ENCODE data around the gene RPL26. TPM values are rescaled to one million over a fixed set of nuclear protein-coding genes. Genes with fewer than 3 reads are reported as not detected.

Gene RPL26
- total RNA-seq, 1 donor from 2014 or later: 4,627 TPM

- no peak for TF ChIP-seq CTCF (conservative IDR thresholded peaks at IDR 0.05; ENCODE audit: low read depth, low read length)
- DNase-seq (ENCODE audit: low read depth): no peak
- H3K4me3 ChIP-seq (ENCODE audit: low read depth, low read length): no peak overlapping the region
Measured at GRCh38 chr17:8419305-8419704, 36.3 kb upstream of the RPL26 start.

- DNase-seq (ENCODE audit: low read depth): no peak
- no peak overlapping the region for H3K4me3 ChIP-seq (ENCODE audit: low read depth, low read length)
- no peak for TF ChIP-seq CTCF (conservative IDR thresholded peaks at IDR 0.05; ENCODE audit: low read depth, low read length)
Measured at GRCh38 chr17:8418471-8418870, 35.5 kb upstream of the RPL26 start.

- no peak overlapping the region for H3K4me3 ChIP-seq (ENCODE audit: low read depth, low read length)
- DNase-seq (ENCODE audit: low read depth): no peak
- no peak for TF ChIP-seq CTCF (conservative IDR thresholded peaks at IDR 0.05; ENCODE audit: low read depth, low read length)
Measured at GRCh38 chr17:8417806-8418205, 34.8 kb upstream of the RPL26 start.

GRCh38 chr17:8413938-8414337 is 30.9 kb upstream of the RPL26 start:
- no peak for TF ChIP-seq CTCF (conservative IDR thresholded peaks at IDR 0.05; ENCODE audit: low read depth, low read length)
- no peak for DNase-seq (ENCODE audit: low read depth)
- H3K4me3 ChIP-seq (ENCODE audit: low read depth, low read length): no peak overlapping the region

GRCh38 chr17:8413328-8413727 is 30.3 kb upstream of the RPL26 start:
- no peak for DNase-seq (ENCODE audit: low read depth)
- no peak for TF ChIP-seq CTCF (conservative IDR thresholded peaks at IDR 0.05; ENCODE audit: low read depth, low read length)
- no peak overlapping the region for H3K4me3 ChIP-seq (ENCODE audit: low read depth, low read length)

- no peak overlapping the region for H3K4me3 ChIP-seq (ENCODE audit: low read depth, low read length)
- TF ChIP-seq CTCF (conservative IDR thresholded peaks at IDR 0.05; ENCODE audit: low read depth, low read length): no peak
- DNase-seq (ENCODE audit: low read depth): no peak
Measured at GRCh38 chr17:8412089-8412488, 29.1 kb upstream of the RPL26 start.

- no peak for TF ChIP-seq CTCF (conservative IDR thresholded peaks at IDR 0.05; ENCODE audit: low read depth, low read length)
- no peak for DNase-seq (ENCODE audit: low read depth)
- H3K4me3 ChIP-seq (ENCODE audit: low read depth, low read length): no peak overlapping the region
Measured at GRCh38 chr17:8410883-8411238, 27.9 kb upstream of the RPL26 start.

Data from epithelial cell of proximal tubule (primary cell).